Adipose tissue (tissue), 3 donors: ENCODE results near the gene CCDC77. TPM values are rescaled to one million over a fixed set of nuclear protein-coding genes. Genes with fewer than 3 reads are reported as not detected.

ENCODE experiments used
- H3K27ac ChIP-seq: one replicate; pipeline ENCODE4 v1.5.1; 2013; ENCODE audit warnings: low read depth, low read length
- WGBS, 3 donors: extraction: QIAGEN DNeasy Blood & Tissue Kit; methylation state at CpG; one replicate each; pipeline ENCODE4 v1.1.7; 2013; 5-methylcytosine and 5-hydroxymethylcytosine counted together
- polyA plus RNA-seq, 3 donors: library from polyadenylated mRNA; stranded (reverse); fragments of 200-250 nt; gene quantifications; one replicate each; pipeline ENCODE4 v1.2.3, GENCODE V29; 2013
- donor health status: healthy with polysubstance abuse.
- donor health status: Bipolar disorder and iron deficiency.
- donor health status: healthy.

Gene CCDC77
- polyA plus RNA-seq, 3 donors: 2.3 to 8.5 (median 2.3) TPM

GRCh38 chr12:470133-470532, 68.7 kb downstream of the CCDC77 start:
- 48 to 72% (median 70%) methylated on average over 11 of the region's 11 CpGs for WGBS, 3 donors
- H3K27ac ChIP-seq: no peak overlapping the region

- H3K27ac ChIP-seq: no peak overlapping the region
- WGBS, 3 donors: 83 to 90% (median 84%) methylated on average over 5 of the region's 5 CpGs
Measured at GRCh38 chr12:473198-473597, 71.8 kb downstream of the CCDC77 start.

- no peak overlapping the region for H3K27ac ChIP-seq
- WGBS, 3 donors: 50 to 65% (median 65%) methylated on average over 9 of the region's 9 CpGs
Measured at GRCh38 chr12:473863-474577, 72.6 kb downstream of the CCDC77 start.

GRCh38 chr12:475286-475685, 73.8 kb downstream of the CCDC77 start:
- WGBS, 3 donors: 32 to 77% (median 47%) methylated on average over 5 of the region's 5 CpGs
- H3K27ac ChIP-seq: no peak overlapping the region

- 93 to 96% (median 95%) methylated on average over 4 of the region's 4 CpGs for WGBS, 3 donors
- H3K27ac ChIP-seq: no peak overlapping the region
Measured at GRCh38 chr12:479161-479560, 77.7 kb downstream of the CCDC77 start.

- WGBS, 3 donors: 54 to 79% (median 61%) methylated on average over 13 of the region's 13 CpGs
- no peak overlapping the region for H3K27ac ChIP-seq
Measured at GRCh38 chr12:480831-481816, 79.7 kb downstream of the CCDC77 start.

GRCh38 chr12:482061-482460, 80.6 kb downstream of the CCDC77 start:
- 64 to 88% (median 70%) methylated on average over 3 of the region's 3 CpGs for WGBS, 3 donors

GRCh38 chr12:484096-484495, 82.7 kb downstream of the CCDC77 start:
- 73 to 76% (median 75%) methylated on average over 11 of the region's 11 CpGs for WGBS, 3 donors
- H3K27ac ChIP-seq: no peak overlapping the region

More at GRCh38 chr12:482061-482460, 80.6 kb downstream of the CCDC77 start:
- no peak overlapping the region for H3K27ac ChIP-seq

- no peak overlapping the region for H3K27ac ChIP-seq
Measured at GRCh38 chr12:490260-490659, 88.8 kb downstream of the CCDC77 start.

Other genes starting within 250 kb of the CCDC77 start
- 1 to 10 TPM in 1 of 3 donors, under 1 TPM in 2; 0.16 to 1.0 (median 0.34) TPM for gene SLC6A12, start 187.5 kb upstream of the CCDC77 start, polyA plus RNA-seq
- under 1 TPM; 0.03 to 0.34 (median 0.06) TPM for gene SLC6A13, start 138.8 kb upstream of the CCDC77 start, polyA plus RNA-seq
- 1 to 10 TPM; 4.8 to 9.1 (median 9.1) TPM for gene KDM5A, start 12.3 kb upstream of the CCDC77 start, polyA plus RNA-seq
- gene B4GALNT3, start 58.3 kb downstream of the CCDC77 start, polyA plus RNA-seq: 1 to 10 TPM in 2 of 3 donors, under 1 TPM in 1; 0.56 to 6.3 (median 2.1) TPM